ENCODE measurements around the gene NAGLU.
"Not testable (repeated sequence)": the region's sequence is repeated elsewhere in the genome, so short reads cannot be mapped to it uniquely, and the experiment has no call there.

GRCh38 chr17:42545755-42546505 lies 9.9 kb downstream of the NAGLU start:
- TF ChIP-seq POLR2A (IDR thresholded peaks at IDR 0.05; ENCODE audit: low read length); GATA1 (IDR thresholded peaks at IDR 0.05; ENCODE audit: low read depth, low read length): not testable (repeated sequence)
